Measurements from ENCODE around the gene LRRC8E. TPM values are rescaled to one million over a fixed set of nuclear protein-coding genes. Genes with fewer than 3 reads are reported as not detected.
A peak's percentile ranks its signal among the peaks of the same experiment; 100 is the strongest.

Gene LRRC8E
- total and polyA plus RNA-seq, 2 of the 8 experiments (the other 6 are each of a cell fraction or from before 2014, with no cell fraction given): 2.7 to 2.9 TPM

DNA sequence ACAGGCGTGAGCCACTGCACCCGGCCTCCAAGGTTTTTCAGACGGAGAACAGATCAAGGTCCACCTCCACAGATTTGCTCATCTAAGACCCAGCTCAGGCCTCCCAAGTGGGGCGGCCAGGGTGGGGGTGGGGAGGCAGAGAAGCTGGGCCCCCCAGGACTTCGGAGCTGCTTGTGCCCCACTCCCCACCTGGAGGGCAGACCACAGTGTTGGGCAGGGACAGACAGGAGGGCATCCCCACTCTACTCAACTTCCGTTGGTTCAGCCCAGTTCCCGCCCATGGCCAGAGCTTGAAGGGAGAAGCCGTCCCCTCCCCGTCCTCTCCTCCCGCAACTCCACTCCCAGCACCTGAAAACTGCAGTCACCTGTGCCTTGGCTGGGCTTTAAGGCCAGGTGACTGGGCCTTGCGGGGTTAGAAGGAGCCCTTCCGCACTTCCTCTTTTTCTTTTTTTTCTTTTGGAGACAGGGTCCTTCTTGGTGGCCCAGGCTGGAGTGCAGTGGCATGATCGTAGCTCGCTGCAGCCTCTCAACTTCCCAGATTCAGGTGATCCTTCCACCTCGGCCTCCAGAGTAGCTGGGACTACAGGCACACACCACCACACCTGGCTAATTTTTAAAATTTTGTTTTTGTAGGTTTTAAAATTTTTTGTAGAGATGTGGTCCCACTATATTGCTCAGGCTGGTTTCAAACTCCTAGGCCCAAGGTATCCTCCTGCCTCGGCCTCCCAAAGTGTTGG is 734 bp upstream of the LRRC8E start:
- H3K4me2 ChIP-seq (ENCODE audit: insufficient read depth in 1 of 2, low read depth in 2 of 2, low read length in 2 of 2): peak overlapping the region; percentile 55 to 73; a peak in 3 of 4 replicates
- H3K56ac ChIP-seq (replicated peaks; ENCODE audit: insufficient read length, low read depth, low read length): no peak overlapping the region
- peak overlapping the region in 1 of 4 experiments; percentile 69; a peak in 2 of 8 replicates for H3K4me3 ChIP-seq (ENCODE audit: extremely low read depth in 1 of 4, insufficient read depth in 2 of 4, low read depth in 3 of 4, low read length in 4 of 4)
- TF ChIP-seq CEBPB (IDR thresholded peaks at IDR 0.05; ENCODE audit: low read depth, low read length) (no peak), CHD2 (IDR thresholded peaks at IDR 0.05; ENCODE audit: low read length) (no peak), RXRA (IDR thresholded peaks at IDR 0.05; ENCODE audit: insufficient read depth, low read depth, low read length) (no peak), CREB1 (IDR thresholded peaks at IDR 0.05) (no peak), KDM5A (IDR thresholded peaks at IDR 0.05; ENCODE audit: low read length) (no peak), TEAD4 (IDR thresholded peaks at IDR 0.05; ENCODE audit: low read depth, low read length) (no peak), BACH1 (IDR thresholded peaks at IDR 0.05; ENCODE audit: low read length) (no peak), CHD1 (IDR thresholded peaks at IDR 0.05; ENCODE audit: low read depth, low read length) (no peak), HDAC2 (IDR thresholded peaks at IDR 0.05; ENCODE audit: borderline replicate concordance in 1 of 2, low read depth in 2 of 2, low read length in 2 of 2) (no peak), RNF2 (IDR thresholded peaks at IDR 0.05; ENCODE audit: borderline replicate concordance, low read depth, low read length, missing control alignments, poor library complexity, severe bottlenecking) (no peak)
- TF ChIP-seq, protein P1, sequence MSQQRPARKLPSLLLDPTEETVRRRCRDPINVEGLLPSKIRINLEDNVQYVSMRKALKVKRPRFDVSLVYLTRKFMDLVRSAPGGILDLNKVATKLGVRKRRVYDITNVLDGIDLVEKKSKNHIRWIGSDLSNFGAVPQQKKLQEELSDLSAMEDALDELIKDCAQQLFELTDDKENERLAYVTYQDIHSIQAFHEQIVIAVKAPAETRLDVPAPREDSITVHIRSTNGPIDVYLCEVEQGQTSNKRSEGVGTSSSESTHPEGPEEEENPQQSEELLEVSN (IDR thresholded peaks at IDR 0.05): no peak
- peaks cover 0 to 7% (median 5%) of the 10 kb centered on the region in 4 experiments; a peak in 4 of 7 replicates for H3K4me1 ChIP-seq (replicated peaks in 1 of 4; ENCODE audit: control insufficient read depth in 3 of 4, insufficient read depth in 4 of 4, low read length in 3 of 4)
- 0 out of 2 replicates have a peak overlapping the region, but pooled peaks have one; percentile 60 for H3K18ac ChIP-seq (ENCODE audit: extremely low read depth, low read length)
- peaks cover 0 to 4% (median 3%) of the 10 kb centered on the region in 4 experiments; a peak in 4 of 7 replicates for H3K27me3 ChIP-seq (replicated peaks in 1 of 4; ENCODE audit: control insufficient read depth in 3 of 4, extremely low read depth in 1 of 4, insufficient read depth in 3 of 4, low read length in 3 of 4)
- H2BK20ac ChIP-seq (ENCODE audit: low read length): no peak overlapping the region
- H3K23ac ChIP-seq (ENCODE audit: insufficient read length): no peak overlapping the region
- no peaks in the 10 kb centered on the region for H3K9me3 ChIP-seq (ENCODE audit: insufficient read depth in 2 of 2, low read depth in 1 of 2, low read length in 1 of 2)
- H4K5ac ChIP-seq (ENCODE audit: insufficient read length, low read depth, low read length): no peak overlapping the region
- ChIA-PET CTCF (ENCODE audit: partially characterized antibody) (interaction anchor here (0.5 to 3.2 kb wide), 8 partner anchors 13 to 308 kb away, joined by 3 to 21 read pairs (median 4); no protein-coding TSS in a partner anchor), POLR2A (ENCODE audit: partially characterized antibody) (interaction anchor here (1.2 to 1.9 kb wide), 6 partner anchors 10 to 42 kb away, joined by 3 to 9 read pairs (median 6); partner anchors contain the start of gene PRR36)
- no peaks in the 10 kb centered on the region for H3K79me2 ChIP-seq (ENCODE audit: control insufficient read depth in 1 of 2, insufficient read depth in 2 of 2, low read length in 2 of 2)
- peak overlapping the region; percentile 93; the same call in 1 of the 2 replicates for H2AFZ ChIP-seq (ENCODE audit: low read length)
- H3K4ac ChIP-seq (replicated peaks; ENCODE audit: insufficient read length, low read depth, low read length): no peak overlapping the region
- no peaks in the 10 kb centered on the region for H3K79me1 ChIP-seq (ENCODE audit: low read depth, low read length)
- no peak overlapping the region; the same call in 1 of the 2 replicates for H2BK15ac ChIP-seq (ENCODE audit: low read length)
- no peak for DNase-seq (ENCODE audit: low read depth in 1 of 2, low spot score in 2 of 2)
- H3K27ac ChIP-seq (ENCODE audit: low read depth, low read length): no peak overlapping the region
- peak overlapping the region; percentile 71 for H4K8ac ChIP-seq (ENCODE audit: extremely low read depth, insufficient read depth, low read length)
- H3K23me2 ChIP-seq (ENCODE audit: low read depth, low read length): peaks cover 5% of the 10 kb centered on the region; the same call in 1 of the 2 replicates
- no peak for FAIRE-seq
- no peak overlapping the region for H3K14ac ChIP-seq (ENCODE audit: insufficient read length)
- H3K36me3 ChIP-seq (ENCODE audit: control insufficient read depth in 2 of 4, insufficient read depth in 4 of 4, low read length in 3 of 4): no peaks in the 10 kb centered on the region
- H2AK5ac ChIP-seq (ENCODE audit: low read depth, low read length): no peak overlapping the region
- no peak overlapping the region for H4K91ac ChIP-seq (replicated peaks; ENCODE audit: insufficient read length, low read length)
- no peak overlapping the region for H2BK120ac ChIP-seq (replicated peaks; ENCODE audit: low read depth, low read length)
- no peak overlapping the region for H3K9ac ChIP-seq (replicated peaks in 1 of 4; ENCODE audit: extremely low read depth in 1 of 4, low read depth in 3 of 4, low read length in 3 of 4)
- WGBS, 2 experiments (ENCODE audit: extremely low coverage in 1 of 2, insufficient coverage in 1 of 2, insufficient read length in 1 of 2, insufficient replicate concordance in 2 of 2, low coverage in 1 of 2, low lambda C conversion rate in 2 of 2, missing lambda C conversion rate in 1 of 2): 78% methylated on average over 9 of the region's 16 CpGs; no CpG with 5 or more reads in 1 of the 2 experiments
- H2BK12ac ChIP-seq (ENCODE audit: low read depth, low read length): no peak overlapping the region
- no peak overlapping the region for H2BK5ac ChIP-seq (ENCODE audit: low read depth, low read length)
- H4K20me1 ChIP-seq (replicated peaks in 1 of 2; ENCODE audit: control insufficient read depth in 1 of 2, insufficient read depth in 2 of 2, low read length in 2 of 2): no peaks in the 10 kb centered on the region

Data from H1 (cell line).